BLaER1 treated with 17β-estradiol and CSF1 and Interleukin-3, amounts not matched to agents 10 nM and 100 nM (cell line): ENCODE measurements around the gene SLC13A3.
A peak's percentile ranks its signal among the peaks of the same experiment; 100 is the strongest.
"Not testable (repeated sequence)": the region's sequence is repeated elsewhere in the genome, so short reads cannot be mapped to it uniquely, and the experiment has no call there.

Experiments used
- H3K27ac ChIP-seq, 11 experiments: shearing (Covaris generic); formaldehyde crosslinking; 2 replicates each; pipeline ENCODE4 v1.8.1; 2022
- H3K27me3 ChIP-seq, 11 experiments: shearing (Covaris generic); formaldehyde crosslinking; 2 replicates each; pipeline ENCODE4 v1.8.1; 2022
- H3K36me3 ChIP-seq, 11 experiments: shearing (Covaris generic); formaldehyde crosslinking; 2 replicates each; pipeline ENCODE4 v1.8.1; 2022
- H3K4me1 ChIP-seq, 10 experiments: shearing (Covaris generic); formaldehyde crosslinking; 2 replicates each; pipeline ENCODE4 v1.8.1; 2022
- H3K4me2 ChIP-seq, 11 experiments: shearing (Covaris generic); formaldehyde crosslinking; 2 replicates each; pipeline ENCODE4 v1.8.1; 2022
- H3K4me3 ChIP-seq, 10 experiments: shearing (Covaris generic); formaldehyde crosslinking; 2 replicates each; pipeline ENCODE4 v1.8.1; 2022
- H3K9ac ChIP-seq, 11 experiments: shearing (Covaris generic); formaldehyde crosslinking; 2 replicates each; pipeline ENCODE4 v1.8.1; 2022
- H3K9me3 ChIP-seq, 11 experiments: shearing (Covaris generic); formaldehyde crosslinking; replicated peaks in 1 of 11; 2 replicates each; pipeline ENCODE4 v1.8.1; 2022
- H4K20me1 ChIP-seq, 11 experiments: shearing (Covaris generic); formaldehyde crosslinking; 2 replicates each; pipeline ENCODE4 v1.8.1; 2022
- Cebpa-rat ChIP-seq, 11 experiments: shearing (Covaris generic); IDR thresholded peaks; 2 replicates each; pipeline ENCODE4 v1.8.1; 2022

Gene SLC13A3

GRCh38 chr20:46683011-46683667 is 31.9 kb upstream of the SLC13A3 start:
- peaks cover 64 to 96% (median 81%) of the 10 kb centered on the region in 11 experiments; a peak in 21 of 22 replicates for H4K20me1 ChIP-seq
- no peak overlapping the region for H3K4me3 ChIP-seq
- H3K9me3 ChIP-seq, result no peaks in the 10 kb centered on the region
- peak overlapping the region in 5 of 11 experiments; percentile 0 to 36 (median 19); a peak in 6 of 22 replicates for H3K4me2 ChIP-seq
- no peak overlapping the region for H3K9ac ChIP-seq
- H3K4me1 ChIP-seq, result peaks cover 45 to 60% (median 49%) of the 10 kb centered on the region in 10 experiments
- TF ChIP-seq Cebpa-rat (IDR thresholded peaks at IDR 0.05), result no peak
- no peaks in the 10 kb centered on the region for H3K27me3 ChIP-seq
- H3K27ac ChIP-seq, result no peak overlapping the region
- peaks cover 43 to 66% (median 52%) of the 10 kb centered on the region in 11 experiments for H3K36me3 ChIP-seq

- Histone ChIP-seq H3K36me3 (peaks cover 43 to 66% (median 52%) of the 10 kb centered on the region in 11 experiments), H3K27ac (no peak overlapping the region), H3K9me3 (no peaks in the 10 kb centered on the region), H4K20me1 (peaks cover 64 to 89% (median 73%) of the 10 kb centered on the region in 11 experiments; a peak in 21 of 22 replicates), H3K4me1 (peaks cover 39 to 53% (median 43%) of the 10 kb centered on the region in 10 experiments), H3K4me2 (no peak overlapping the region), H3K27me3 (no peaks in the 10 kb centered on the region), H3K4me3 (no peak overlapping the region), H3K9ac (no peak overlapping the region)
- no peak for TF ChIP-seq Cebpa-rat (IDR thresholded peaks at IDR 0.05)
These were observed 31.0 kb upstream of the SLC13A3 start for GRCh38 chr20:46682063-46682821.

GRCh38 chr20:46681032-46681854 is 30.0 kb upstream of the SLC13A3 start:
- Histone ChIP-seq H3K27me3 (no peaks in the 10 kb centered on the region), H3K4me1 (peaks cover 29 to 43% (median 33%) of the 10 kb centered on the region in 10 experiments), H3K36me3 (peaks cover 35 to 56% (median 45%) of the 10 kb centered on the region in 11 experiments), H4K20me1 (peaks cover 55 to 79% (median 63%) of the 10 kb centered on the region in 11 experiments; a peak in 21 of 22 replicates), H3K9me3 (no peaks in the 10 kb centered on the region), H3K4me3 (no peak overlapping the region), H3K27ac (no peak overlapping the region), H3K9ac (no peak overlapping the region), H3K4me2 (no peak overlapping the region)
- TF ChIP-seq Cebpa-rat (IDR thresholded peaks at IDR 0.05), result no peak

GRCh38 chr20:46680684-46681031 is 29.4 kb upstream of the SLC13A3 start:
- H4K20me1 ChIP-seq, result peaks cover 52 to 73% (median 58%) of the 10 kb centered on the region in 11 experiments; a peak in 21 of 22 replicates
- no peak for TF ChIP-seq Cebpa-rat (IDR thresholded peaks at IDR 0.05)
- no peak overlapping the region for H3K4me3 ChIP-seq
- no peaks in the 10 kb centered on the region for H3K9me3 ChIP-seq
- H3K27me3 ChIP-seq, result no peaks in the 10 kb centered on the region
- H3K36me3 ChIP-seq, result peaks cover 29 to 50% (median 39%) of the 10 kb centered on the region in 11 experiments
- H3K27ac ChIP-seq, result no peak overlapping the region
- H3K4me1 ChIP-seq, result peaks cover 26 to 42% (median 33%) of the 10 kb centered on the region in 10 experiments
- no peak overlapping the region for H3K4me2 ChIP-seq
- no peak overlapping the region for H3K9ac ChIP-seq

- Histone ChIP-seq H3K36me3 (peaks cover 10 to 29% (median 18%) of the 10 kb centered on the region in 11 experiments; a peak in 19 of 22 replicates), H3K4me2 (no peak overlapping the region), H3K4me1 (peaks cover 12 to 43% (median 34%) of the 10 kb centered on the region in 10 experiments), H3K27me3 (no peaks in the 10 kb centered on the region), H3K9me3 (no peaks in the 10 kb centered on the region), H4K20me1 (peaks cover 31 to 63% (median 37%) of the 10 kb centered on the region in 11 experiments; a peak in 21 of 22 replicates), H3K9ac (no peak overlapping the region), H3K27ac (no peak overlapping the region), H3K4me3 (no peak overlapping the region)
- TF ChIP-seq Cebpa-rat (IDR thresholded peaks at IDR 0.05), result no peak
These were observed 27.3 kb upstream of the SLC13A3 start for GRCh38 chr20:46678516-46678915.

- Histone ChIP-seq H3K9ac (no peak overlapping the region), H4K20me1 (peaks cover 22 to 55% (median 28%) of the 10 kb centered on the region in 11 experiments; a peak in 21 of 22 replicates), H3K27me3 (no peaks in the 10 kb centered on the region), H3K4me1 (peaks cover 4 to 34% (median 29%) of the 10 kb centered on the region in 10 experiments; a peak in 18 of 20 replicates), H3K4me2 (no peak overlapping the region), H3K9me3 (peaks cover 0 to 6% (median 0%) of the 10 kb centered on the region in 11 experiments; a peak in 8 of 22 replicates), H3K27ac (no peak overlapping the region), H3K36me3 (peaks cover 10 to 23% (median 13%) of the 10 kb centered on the region in 11 experiments; a peak in 18 of 22 replicates), H3K4me3 (no peak overlapping the region)
- TF ChIP-seq Cebpa-rat (IDR thresholded peaks at IDR 0.05), result no peak
These were observed 26.3 kb upstream of the SLC13A3 start for GRCh38 chr20:46677608-46678007.

- not testable (repeated sequence) for H3K4me3 ChIP-seq, H3K27ac ChIP-seq, H3K9ac ChIP-seq, H3K27me3 ChIP-seq, H3K4me2 ChIP-seq
- H3K9me3 ChIP-seq, result peaks cover 0 to 14% (median 6%) of the 10 kb centered on the region in 11 experiments; a peak in 15 of 22 replicates
- peaks cover 3 to 30% (median 23%) of the 10 kb centered on the region in 10 experiments; a peak in 18 of 20 replicates for H3K4me1 ChIP-seq
- H3K36me3 ChIP-seq, result peaks cover 10 to 23% (median 13%) of the 10 kb centered on the region in 11 experiments; a peak in 18 of 22 replicates
- H4K20me1 ChIP-seq, result peaks cover 14 to 50% (median 19%) of the 10 kb centered on the region in 11 experiments; a peak in 21 of 22 replicates
These were observed 25.5 kb upstream of the SLC13A3 start for GRCh38 chr20:46676649-46677316.
